ENCODE results near the gene TNRC18. TPM values are rescaled to one million over a fixed set of nuclear protein-coding genes. Genes with fewer than 3 reads are reported as not detected.
"Not testable (repeated sequence)": the region's sequence is repeated elsewhere in the genome, so short reads cannot be mapped to it uniquely, and the experiment has no call there.

The TNRC18 gene
- total RNA-seq, 1 experiment from 2014 or later = 159 TPM

- Histone ChIP-seq H3F3A (ENCODE audit: insufficient read depth, low read depth) (no peaks in the 10 kb centered on the region), H3K27me3 (ENCODE audit: insufficient read depth, low read depth) (no peaks in the 10 kb centered on the region), H3K9me2 (ENCODE audit: insufficient read depth) (no peaks in the 10 kb centered on the region), H3K27ac (no peak overlapping the region), H3K9me3 (ENCODE audit: insufficient read depth, low read depth) (no peaks in the 10 kb centered on the region), H3K36me3 (ENCODE audit: low read depth) (no peaks in the 10 kb centered on the region; the same call in 1 of the 2 replicates), H3K4me2 (no peak overlapping the region), H2AFZ (no peak overlapping the region), H3K4me1 (replicated peaks; ENCODE audit: insufficient read depth) (no peaks in the 10 kb centered on the region), H3K4me3 (no peak overlapping the region), H4K20me1 (ENCODE audit: insufficient read depth) (peaks cover 10% of the 10 kb centered on the region; the same call in 1 of the 2 replicates), H3K79me2 (ENCODE audit: low read depth) (no peaks in the 10 kb centered on the region)
- no peak for DNase-seq
- intact Hi-C loops (cut with micrococcal nuclease; ENCODE audit: unreplicated experiment) = no loop called here
- TF ChIP-seq CTCF (conservative IDR thresholded peaks at IDR 0.05) (no peak), EZH2 (IDR thresholded peaks at IDR 0.05; ENCODE audit: low read depth) (no peak)
- POLR2A ChIA-PET (ENCODE audit: unreplicated experiment) = no interaction called here
- CTCF ChIA-PET = no interaction called here
- BruUV-seq (replicated peaks) = no TSS peak
These were observed 112.7 kb downstream of the TNRC18 start for GRCh38 chr7:5310822-5311405.

- intact Hi-C loops (cut with micrococcal nuclease; ENCODE audit: unreplicated experiment) = no loop called here
- H3K27ac ChIP-seq = no peak overlapping the region
- H3K4me1 ChIP-seq (replicated peaks; ENCODE audit: insufficient read depth) = no peaks in the 10 kb centered on the region
- no peaks in the 10 kb centered on the region for H3K36me3 ChIP-seq (ENCODE audit: low read depth)
- ChIA-PET CTCF (no interaction called here), POLR2A (ENCODE audit: unreplicated experiment) (no interaction called here)
- BruUV-seq (replicated peaks) = no TSS peak
- no peak for DNase-seq
- no peaks in the 10 kb centered on the region for H3K9me2 ChIP-seq (ENCODE audit: insufficient read depth)
- no peak overlapping the region for H3K4me2 ChIP-seq
- no peak overlapping the region for H3K4me3 ChIP-seq
- peaks cover 10% of the 10 kb centered on the region; the same call in 1 of the 2 replicates for H4K20me1 ChIP-seq (ENCODE audit: insufficient read depth)
- H3K27me3 ChIP-seq (ENCODE audit: insufficient read depth, low read depth) = no peaks in the 10 kb centered on the region
- TF ChIP-seq CTCF (conservative IDR thresholded peaks at IDR 0.05) = no peak
- TF ChIP-seq EZH2 (IDR thresholded peaks at IDR 0.05; ENCODE audit: low read depth) = no peak
- no peaks in the 10 kb centered on the region for H3K9me3 ChIP-seq (ENCODE audit: insufficient read depth, low read depth)
- no peaks in the 10 kb centered on the region for H3K79me2 ChIP-seq (ENCODE audit: low read depth)
- H2AFZ ChIP-seq = no peak overlapping the region
- no peaks in the 10 kb centered on the region for H3F3A ChIP-seq (ENCODE audit: insufficient read depth, low read depth)
These were observed 114.5 kb downstream of the TNRC18 start for GRCh38 chr7:5309146-5309545.

- BruUV-seq (replicated peaks); H2AFZ ChIP-seq; H3K27me3 ChIP-seq (ENCODE audit: insufficient read depth, low read depth); CTCF ChIA-PET; H3K4me1 ChIP-seq (replicated peaks; ENCODE audit: insufficient read depth); H3K4me3 ChIP-seq; intact Hi-C loops (cut with micrococcal nuclease; ENCODE audit: unreplicated experiment); H3K36me3 ChIP-seq (ENCODE audit: low read depth); H3F3A ChIP-seq (ENCODE audit: insufficient read depth, low read depth); H3K4me2 ChIP-seq; H3K9me3 ChIP-seq (ENCODE audit: insufficient read depth, low read depth); H3K79me2 ChIP-seq (ENCODE audit: low read depth); H4K20me1 ChIP-seq (ENCODE audit: insufficient read depth); DNase-seq; H3K27ac ChIP-seq; POLR2A ChIA-PET (ENCODE audit: unreplicated experiment); H3K9me2 ChIP-seq (ENCODE audit: insufficient read depth): not testable (repeated sequence)
These were observed 116.2 kb downstream of the TNRC18 start for GRCh38 chr7:5307221-5308142.

- H4K20me1 ChIP-seq (ENCODE audit: insufficient read depth); BruUV-seq (replicated peaks); CTCF ChIA-PET; H3K9me2 ChIP-seq (ENCODE audit: insufficient read depth); H3F3A ChIP-seq (ENCODE audit: insufficient read depth, low read depth); H3K4me1 ChIP-seq (replicated peaks; ENCODE audit: insufficient read depth); H3K79me2 ChIP-seq (ENCODE audit: low read depth); POLR2A ChIA-PET (ENCODE audit: unreplicated experiment); DNase-seq; H3K4me3 ChIP-seq; H3K36me3 ChIP-seq (ENCODE audit: low read depth); H3K27ac ChIP-seq; H3K9me3 ChIP-seq (ENCODE audit: insufficient read depth, low read depth); H3K27me3 ChIP-seq (ENCODE audit: insufficient read depth, low read depth); H2AFZ ChIP-seq; H3K4me2 ChIP-seq; intact Hi-C loops (cut with micrococcal nuclease; ENCODE audit: unreplicated experiment): not testable (repeated sequence)
These were observed 118.6 kb downstream of the TNRC18 start for GRCh38 chr7:5305050-5305449.
